HepG2 (cell line): ENCODE results near the gene DCAKD. TPM values are rescaled to one million over a fixed set of nuclear protein-coding genes. Genes with fewer than 3 reads are reported as not detected.

Source experiments
- ATRX ChIP-seq: sonication (generic); formaldehyde crosslinking; IDR thresholded peaks from 2 replicates; pipeline ENCODE4 v1.4.0; 2020; ENCODE audit warnings: missing genetic modification reagents, borderline replicate concordance
- CENPX ChIP-seq: sonication (generic); formaldehyde crosslinking; IDR thresholded peaks from 2 replicates; pipeline ENCODE4 v1.9.0; 2021; ENCODE audit warnings: mild to moderate bottlenecking, missing genetic modification reagents, moderate library complexity
- HDAC2 ChIP-seq: sonication (generic); formaldehyde crosslinking; IDR thresholded peaks from 2 replicates; pipeline ENCODE4 v1.4.0; 2020; ENCODE audit warnings: missing genetic modification reagents
- MIER2 ChIP-seq: IDR thresholded peaks from 2 replicates; pipeline ENCODE4 v1.6.1; 2016; ENCODE audit warnings: missing biosample characterization, missing genetic modification reagents
- MIXL1 ChIP-seq: IDR thresholded peaks from 2 replicates; pipeline ENCODE4 v1.6.1; 2016
- NFKBIZ ChIP-seq: IDR thresholded peaks from 2 replicates; pipeline ENCODE4 v1.6.1; 2018; ENCODE audit warnings: missing genetic modification reagents, missing compliant biosample characterization
- NR2C2 ChIP-seq: sonication (generic); formaldehyde crosslinking; IDR thresholded peaks from 2 replicates; pipeline ENCODE4 v1.4.0; 2020; ENCODE audit warnings: missing genetic modification reagents, mild to moderate bottlenecking, moderate library complexity, borderline replicate concordance
- RBM22 ChIP-seq: fragments of 200-400 bp; formaldehyde crosslinking; optimal IDR thresholded peaks from 2 replicates; pipeline ENCODE3; 2017; ENCODE audit warnings: mild to moderate bottlenecking, low read length, moderate library complexity
- SUZ12 ChIP-seq: fragments of 150-350 bp; IDR thresholded peaks from 2 replicates; pipeline ENCODE4 v1.6.1; 2014; ENCODE audit warnings: low read depth, low read length
- TAF1 ChIP-seq: sonication (generic); formaldehyde crosslinking; IDR thresholded peaks from 2 replicates; pipeline ENCODE4 v1.4.0; 2020; ENCODE audit warnings: missing genetic modification reagents
- ZNF281 ChIP-seq: sonication (generic); formaldehyde crosslinking; IDR thresholded peaks from 2 replicates; pipeline ENCODE4 v1.4.0; 2020; ENCODE audit warnings: missing genetic modification reagents, borderline replicate concordance
- ZNF337 ChIP-seq: sonication (generic); formaldehyde crosslinking; IDR thresholded peaks from 2 replicates; pipeline ENCODE4 v1.5.1; 2020; ENCODE audit warnings: missing genetic modification reagents, low read depth, mild to moderate bottlenecking, borderline replicate concordance
- ZNF567 ChIP-seq: sonication (generic); formaldehyde crosslinking; IDR thresholded peaks from 2 replicates; pipeline ENCODE4 v1.8.1; 2023; ENCODE audit warnings: mild to moderate bottlenecking, missing genetic modification reagents, borderline replicate concordance
- ZNF597 ChIP-seq: sonication (generic); formaldehyde crosslinking; IDR thresholded peaks from 2 replicates; pipeline ENCODE4 v1.5.0; 2020; ENCODE audit warnings: missing genetic modification reagents
- ZNF770 ChIP-seq: sonication (generic); formaldehyde crosslinking; IDR thresholded peaks from 2 replicates; pipeline ENCODE4 v1.5.0; 2020; ENCODE audit warnings: mild to moderate bottlenecking, missing genetic modification reagents
- ZNF772 ChIP-seq: sonication (generic); formaldehyde crosslinking; IDR thresholded peaks from 2 replicates; pipeline ENCODE4 v1.5.0; 2020; ENCODE audit warnings: mild to moderate bottlenecking, missing genetic modification reagents
- ZNF839 ChIP-seq: sonication (generic); formaldehyde crosslinking; IDR thresholded peaks from 2 replicates; pipeline ENCODE4 v1.4.0; 2020; ENCODE audit warnings: missing genetic modification reagents, mild to moderate bottlenecking, borderline replicate concordance
- polyA plus RNA-seq, 8 experiments: library from polyadenylated mRNA; depleted of rRNA in 3 of 8; stranded (reverse) in 7 of 8; unstranded in 1 of 8; fragments of >200 nt; fragmentation: Illumina TruSeq in 4 of 8; extraction: Trizol in 4 of 8; gene quantifications; 2 replicates each; pipeline versions ENCODE4 v1.2.1 to v1.2.3, GENCODE V29; 2011 to 2016; ENCODE audit warnings: low read depth in 4 of 8, missing spikeins in 1 of 8, mixed read lengths in 1 of 8; ENCODE audit not compliant: insufficient read depth in 1 of 8
- total RNA-seq, 5 experiments: library from RNA; depleted of rRNA; stranded (reverse); fragments of >200 nt; fragmentation: Illumina TruSeq; extraction: Trizol; gene quantifications; 2 replicates each; pipeline ENCODE4 v1.2.3, GENCODE V29; 2016; ENCODE audit warnings: low read depth in 1 of 5
- TF ChIP-seq, protein P1 (sequence below): sonication (generic); formaldehyde crosslinking; IDR thresholded peaks from 2 replicates; pipeline ENCODE4 v1.9.0; 2022; ENCODE audit warnings: low read depth, missing genetic modification reagents
- TF ChIP-seq, protein P2 (sequence below): sonication (generic); formaldehyde crosslinking; IDR thresholded peaks from 2 replicates; pipeline ENCODE4 v1.4.0; 2020; ENCODE audit warnings: mild to moderate bottlenecking, missing genetic modification reagents

The DCAKD gene
- total and polyA plus RNA-seq, 2 of the 13 experiments (the other 11 are each of a cell fraction or from before 2014, with no cell fraction given): 25.9 to 29.2 TPM

GRCh38 chr17:45018848-45019711 is 32.4 kb downstream of the DCAKD start (continued):
- TF ChIP-seq ZNF597 (no peak), MIER2 (CRISPR knock-in tag) (no peak), NR2C2 (CRISPR knock-in tag) (no peak), ZNF281 (no peak; the same call in 1 of the 2 replicates), RBM22 (no peak), CENPX (no peak), TAF1 (CRISPR knock-in tag) (0 out of 2 replicates have a peak, but pooled peaks have one; percentile 18), HDAC2 (CRISPR knock-in tag) (no peak), MIXL1 (CRISPR knock-in tag) (no peak), ZNF839 (no peak), ZNF337 (CRISPR knock-in tag) (no peak), ZNF567 (CRISPR knock-in tag) (no peak), SUZ12 (no peak), NFKBIZ (no peak), ZNF770 (CRISPR knock-in tag) (no peak), ATRX (CRISPR knock-in tag) (no peak), ZNF772 (CRISPR knock-in tag) (no peak)
- TF ChIP-seq, protein P1, sequence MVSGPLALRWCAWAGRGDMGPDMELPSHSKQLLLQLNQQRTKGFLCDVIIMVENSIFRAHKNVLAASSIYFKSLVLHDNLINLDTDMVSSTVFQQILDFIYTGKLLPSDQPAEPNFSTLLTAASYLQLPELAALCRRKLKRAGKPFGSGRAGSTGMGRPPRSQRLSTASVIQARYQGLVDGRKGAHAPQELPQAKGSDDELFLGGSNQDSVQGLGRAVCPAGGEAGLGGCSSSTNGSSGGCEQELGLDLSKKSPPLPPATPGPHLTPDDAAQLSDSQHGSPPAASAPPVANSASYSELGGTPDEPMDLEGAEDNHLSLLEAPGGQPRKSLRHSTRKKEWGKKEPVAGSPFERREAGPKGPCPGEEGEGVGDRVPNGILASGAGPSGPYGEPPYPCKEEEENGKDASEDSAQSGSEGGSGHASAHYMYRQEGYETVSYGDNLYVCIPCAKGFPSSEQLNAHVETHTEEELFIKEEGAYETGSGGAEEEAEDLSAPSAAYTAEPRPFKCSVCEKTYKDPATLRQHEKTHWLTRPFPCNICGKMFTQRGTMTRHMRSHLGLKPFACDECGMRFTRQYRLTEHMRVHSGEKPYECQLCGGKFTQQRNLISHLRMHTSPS (CRISPR knock-in tag): no peak
- TF ChIP-seq, protein P2, sequence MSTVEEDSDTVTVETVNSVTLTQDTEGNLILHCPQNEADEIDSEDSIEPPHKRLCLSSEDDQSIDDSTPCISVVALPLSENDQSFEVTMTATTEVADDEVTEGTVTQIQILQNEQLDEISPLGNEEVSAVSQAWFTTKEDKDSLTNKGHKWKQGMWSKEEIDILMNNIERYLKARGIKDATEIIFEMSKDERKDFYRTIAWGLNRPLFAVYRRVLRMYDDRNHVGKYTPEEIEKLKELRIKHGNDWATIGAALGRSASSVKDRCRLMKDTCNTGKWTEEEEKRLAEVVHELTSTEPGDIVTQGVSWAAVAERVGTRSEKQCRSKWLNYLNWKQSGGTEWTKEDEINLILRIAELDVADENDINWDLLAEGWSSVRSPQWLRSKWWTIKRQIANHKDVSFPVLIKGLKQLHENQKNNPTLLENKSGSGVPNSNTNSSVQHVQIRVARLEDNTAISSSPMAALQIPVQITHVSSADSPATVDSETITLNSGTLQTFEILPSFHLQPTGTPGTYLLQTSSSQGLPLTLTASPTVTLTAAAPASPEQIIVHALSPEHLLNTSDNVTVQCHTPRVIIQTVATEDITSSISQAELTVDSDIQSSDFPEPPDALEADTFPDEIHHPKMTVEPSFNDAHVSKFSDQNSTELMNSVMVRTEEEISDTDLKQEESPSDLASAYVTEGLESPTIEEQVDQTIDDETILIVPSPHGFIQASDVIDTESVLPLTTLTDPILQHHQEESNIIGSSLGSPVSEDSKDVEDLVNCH: no peak
